Measurements from ENCODE around the gene RNASEL. TPM values are rescaled to one million over a fixed set of nuclear protein-coding genes. Genes with fewer than 3 reads are reported as not detected.
A peak's percentile ranks its signal among the peaks of the same experiment; 100 is the strongest.

Gene RNASEL
- total RNA-seq, 4 donors from 2014 or later, result 6.5 to 14.5 (median 10.6) TPM

DNA sequence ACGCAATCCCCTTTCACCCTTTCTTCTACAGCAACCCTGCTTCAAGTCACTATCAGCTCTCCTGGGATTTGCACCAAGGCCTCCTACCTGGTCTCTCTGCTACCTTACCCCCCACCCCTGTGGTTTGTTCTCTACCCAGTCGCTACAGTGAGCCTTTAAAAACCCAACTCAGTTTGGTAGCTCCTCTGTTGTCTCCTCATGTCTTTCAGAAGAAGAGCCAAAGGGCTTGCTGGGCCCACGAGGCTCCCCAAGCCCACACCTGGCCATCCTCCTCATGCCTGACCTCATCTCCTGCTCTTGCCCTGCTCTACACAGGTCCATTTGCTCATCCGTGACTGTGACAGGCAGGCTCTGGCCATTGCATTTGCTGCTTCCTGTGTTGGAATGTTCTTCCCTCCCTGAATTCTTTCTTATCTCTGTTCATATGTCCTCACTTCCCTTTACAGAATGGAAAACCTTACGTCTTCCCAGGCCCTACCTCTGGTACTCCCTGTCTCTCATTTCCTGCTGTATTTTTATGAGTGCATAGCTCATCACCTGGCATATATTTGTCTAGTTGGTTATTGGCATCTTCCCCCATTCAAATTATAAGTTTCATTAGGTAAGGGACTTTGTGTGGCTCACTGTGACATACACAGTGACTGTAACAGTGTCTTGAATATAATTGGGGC, 11.8 kb upstream of the RNASEL start:
- peaks cover 0 to 45% (median 21%) of the 10 kb centered on the region in 3 donors for H3K4me1 ChIP-seq
- peak overlapping the region in 1 of 4 donors; percentile 60 for H3K27ac ChIP-seq
- H3K27me3 ChIP-seq, result no peaks in the 10 kb centered on the region
- H3K36me3 ChIP-seq, result peaks cover 0 to 22% of the 10 kb centered on the region in 2 donors
- H3K9me3 ChIP-seq, result no peaks in the 10 kb centered on the region
- 46 to 80% methylated on average over 4 to 5 of the region's 5 CpGs for WGBS, 2 donors (ENCODE audit: low coverage in 1 of 2)
- no peak overlapping the region for H3K4me3 ChIP-seq
- TF ChIP-seq, protein P1, sequence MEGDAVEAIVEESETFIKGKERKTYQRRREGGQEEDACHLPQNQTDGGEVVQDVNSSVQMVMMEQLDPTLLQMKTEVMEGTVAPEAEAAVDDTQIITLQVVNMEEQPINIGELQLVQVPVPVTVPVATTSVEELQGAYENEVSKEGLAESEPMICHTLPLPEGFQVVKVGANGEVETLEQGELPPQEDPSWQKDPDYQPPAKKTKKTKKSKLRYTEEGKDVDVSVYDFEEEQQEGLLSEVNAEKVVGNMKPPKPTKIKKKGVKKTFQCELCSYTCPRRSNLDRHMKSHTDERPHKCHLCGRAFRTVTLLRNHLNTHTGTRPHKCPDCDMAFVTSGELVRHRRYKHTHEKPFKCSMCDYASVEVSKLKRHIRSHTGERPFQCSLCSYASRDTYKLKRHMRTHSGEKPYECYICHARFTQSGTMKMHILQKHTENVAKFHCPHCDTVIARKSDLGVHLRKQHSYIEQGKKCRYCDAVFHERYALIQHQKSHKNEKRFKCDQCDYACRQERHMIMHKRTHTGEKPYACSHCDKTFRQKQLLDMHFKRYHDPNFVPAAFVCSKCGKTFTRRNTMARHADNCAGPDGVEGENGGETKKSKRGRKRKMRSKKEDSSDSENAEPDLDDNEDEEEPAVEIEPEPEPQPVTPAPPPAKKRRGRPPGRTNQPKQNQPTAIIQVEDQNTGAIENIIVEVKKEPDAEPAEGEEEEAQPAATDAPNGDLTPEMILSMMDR (IDR thresholded peaks at IDR 0.05), result no peak
- no peak for TF ChIP-seq POLR2A (IDR thresholded peaks at IDR 0.05)
- TF ChIP-seq POLR2AphosphoS5 (IDR thresholded peaks at IDR 0.05), result no peak
- TF ChIP-seq EP300 (IDR thresholded peaks at IDR 0.05), result no peak
- ATAC-seq, result no peak

DNA sequence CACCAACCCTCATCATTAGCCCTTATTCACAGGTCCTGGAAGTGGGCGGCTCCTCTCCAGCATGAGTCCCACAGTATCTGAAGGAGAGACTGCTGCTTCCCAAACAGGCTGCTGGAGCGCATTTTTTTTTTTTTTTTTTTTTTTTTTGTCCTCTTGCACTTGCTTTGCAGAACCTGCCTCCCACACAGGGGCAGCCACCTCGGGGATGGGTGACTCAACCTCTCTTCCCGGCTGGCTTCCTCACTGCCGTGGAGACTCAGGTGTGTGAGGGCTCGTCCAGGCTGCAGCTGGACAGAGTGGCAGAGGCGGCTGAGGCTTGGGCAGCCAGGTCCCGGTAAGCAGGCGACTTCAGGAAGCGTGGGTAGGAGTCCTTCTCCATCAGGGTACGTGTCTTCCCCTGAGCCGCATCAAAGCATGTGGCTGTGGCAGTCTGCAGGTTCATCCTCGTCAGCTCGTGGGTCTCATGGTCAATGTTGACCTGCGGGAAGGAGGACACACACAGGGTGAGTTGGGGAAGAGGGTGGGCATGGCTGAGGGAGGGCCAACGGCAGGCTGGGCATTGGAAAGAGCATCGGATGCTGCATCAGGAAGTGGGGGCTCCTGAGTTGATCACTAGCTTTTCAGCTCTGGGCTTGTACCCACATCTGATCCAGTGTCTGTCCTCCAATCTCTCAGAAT, 11.1 kb upstream of the RNASEL start:
- H3K36me3 ChIP-seq, result peaks cover 0 to 22% of the 10 kb centered on the region in 2 donors
- 85 to 89% methylated on average over 3 to 5 of the region's 17 CpGs for WGBS, 2 donors (ENCODE audit: low coverage in 1 of 2)
- no peaks in the 10 kb centered on the region for H3K27me3 ChIP-seq
- no peak for ATAC-seq
- no peaks in the 10 kb centered on the region for H3K9me3 ChIP-seq
- no peak overlapping the region for H3K27ac ChIP-seq
- H3K4me3 ChIP-seq, result no peak overlapping the region
- TF ChIP-seq POLR2A (IDR thresholded peaks at IDR 0.05) (no peak), EP300 (IDR thresholded peaks at IDR 0.05) (no peak), POLR2AphosphoS5 (IDR thresholded peaks at IDR 0.05) (no peak)
- TF ChIP-seq, protein P1 (IDR thresholded peaks at IDR 0.05), result no peak
- H3K4me1 ChIP-seq, result peaks cover 0 to 46% (median 21%) of the 10 kb centered on the region in 3 donors

DNA sequence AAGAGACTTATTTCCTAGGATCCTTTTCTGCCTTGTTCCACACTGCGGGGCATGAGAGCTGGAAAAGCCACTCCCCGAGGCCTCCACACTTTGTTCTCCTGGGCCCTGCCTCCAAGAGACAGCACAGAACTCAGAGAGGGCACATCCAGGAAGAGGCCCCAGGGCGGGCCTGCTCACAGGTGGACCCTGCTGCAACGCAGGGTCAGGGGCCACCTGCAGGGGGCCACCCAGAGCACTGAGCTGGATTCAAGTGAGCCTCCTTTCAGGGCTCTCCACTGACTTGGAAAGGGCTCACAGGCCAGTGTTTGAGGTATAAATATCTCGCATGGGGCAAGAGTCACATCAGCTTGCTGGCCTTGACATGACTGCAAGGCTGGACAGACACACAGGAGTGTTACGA, 10.3 kb upstream of the RNASEL start:
- TF ChIP-seq, protein P1 (IDR thresholded peaks at IDR 0.05), result peak in 1 of 4 experiments; percentile 28
- no peak for TF ChIP-seq POLR2AphosphoS5 (IDR thresholded peaks at IDR 0.05)
- Histone ChIP-seq H3K9me3 (no peaks in the 10 kb centered on the region), H3K27ac (no peak overlapping the region), H3K36me3 (peaks cover 0 to 22% of the 10 kb centered on the region in 2 donors), H3K27me3 (no peaks in the 10 kb centered on the region), H3K4me1 (peaks cover 0 to 40% (median 17%) of the 10 kb centered on the region in 3 donors), H3K4me3 (no peak overlapping the region)
- ATAC-seq, result no peak
- WGBS, 2 donors (ENCODE audit: low coverage in 1 of 2), result 70% methylated on average over 2 of the region's 6 CpGs; no CpG with 5 or more reads in 1 of the 2 donors

DNA sequence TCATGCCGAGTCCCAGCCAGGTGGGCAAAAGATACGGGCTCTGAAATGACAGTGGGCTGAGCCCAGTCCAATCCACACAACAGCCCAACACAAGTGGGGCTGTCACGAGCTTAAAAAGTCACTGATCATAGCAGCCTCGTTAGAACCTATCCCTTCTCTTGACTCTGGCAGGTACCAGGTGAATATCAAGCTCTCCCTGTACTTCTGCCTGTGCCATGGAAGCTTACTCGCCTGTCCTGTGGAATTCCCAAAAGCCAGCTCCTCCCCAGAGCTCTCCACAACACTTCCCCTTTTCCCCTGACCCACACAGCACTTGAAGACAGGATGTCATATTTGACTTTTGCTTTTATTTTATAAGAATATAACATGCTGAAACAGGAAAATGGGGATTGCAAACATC, 9.2 kb upstream of the RNASEL start:
- ATAC-seq, result no peak
- TF ChIP-seq, protein P1 (IDR thresholded peaks at IDR 0.05), result no peak
- TF ChIP-seq POLR2AphosphoS5 (IDR thresholded peaks at IDR 0.05), result no peak
- no peak for TF ChIP-seq POLR2A (IDR thresholded peaks at IDR 0.05)
- no peak for TF ChIP-seq EP300 (IDR thresholded peaks at IDR 0.05)
- Histone ChIP-seq H3K9me3 (no peaks in the 10 kb centered on the region), H3K36me3 (peaks cover 0 to 22% of the 10 kb centered on the region in 2 donors), H3K4me3 (no peak overlapping the region), H3K27me3 (no peaks in the 10 kb centered on the region), H3K4me1 (peaks cover 0 to 30% (median 10%) of the 10 kb centered on the region in 3 donors), H3K27ac (no peak overlapping the region)
- 83 to 89% methylated on average over 1 to 3 of the region's 5 CpGs for WGBS, 2 donors (ENCODE audit: low coverage in 1 of 2)

All from gastroesophageal sphincter (tissue), 4 donors.